Mesenchymal stem cell (in vitro differentiated cells and primary cell): ENCODE results near the gene MVK.

ENCODE experiments used
- DNase-seq: peaks from one replicate; pipeline ENCODE4 v3.0.0-alpha.2; 2013
- H2AFZ ChIP-seq: one replicate; pipeline ENCODE4 v1.6.1; 2013; ENCODE audit warnings: low read depth, mild to moderate bottlenecking, control low read depth, inconsistent platforms, low read length, moderate library complexity
- H2AK5ac ChIP-seq: 2 replicates; pipeline ENCODE4 v1.6.1; 2013; ENCODE audit warnings: low read length, moderate library complexity, mild to moderate bottlenecking, inconsistent platforms; ENCODE audit not compliant: severe bottlenecking
- H2BK120ac ChIP-seq: one replicate; pipeline ENCODE4 v1.6.1; 2013; ENCODE audit warnings: low read depth, mild to moderate bottlenecking, inconsistent platforms, low read length, moderate library complexity
- H2BK12ac ChIP-seq, 2 experiments: one replicate each; pipeline ENCODE4 v1.6.1; 2013; ENCODE audit warnings: inconsistent platforms in 2 of 2, low read length in 2 of 2, mild to moderate bottlenecking in 2 of 2, moderate library complexity in 2 of 2, control low read depth in 1 of 2
- H2BK15ac ChIP-seq: one replicate; pipeline ENCODE4 v1.6.1; 2013; ENCODE audit warnings: mild to moderate bottlenecking, low read depth, inconsistent platforms; ENCODE audit not compliant: poor library complexity, severe bottlenecking
- H2BK5ac ChIP-seq: 2 replicates; pipeline ENCODE4 v1.6.1; 2013; ENCODE audit warnings: low read depth, mild to moderate bottlenecking, low read length, control low read depth, inconsistent platforms; ENCODE audit not compliant: poor library complexity, severe bottlenecking
- H3K14ac ChIP-seq, 2 experiments: one replicate each; pipeline ENCODE4 v1.6.1; 2013; ENCODE audit warnings: inconsistent platforms in 2 of 2, low read length in 2 of 2, control low read depth in 1 of 2, mild to moderate bottlenecking in 1 of 2, moderate library complexity in 1 of 2
- H3K18ac ChIP-seq, 2 experiments: one replicate each; pipeline ENCODE4 v1.6.1; 2013; ENCODE audit warnings: inconsistent platforms in 2 of 2, low read length in 2 of 2, control low read depth in 1 of 2, low read depth in 1 of 2, mild to moderate bottlenecking in 1 of 2
- H3K23ac ChIP-seq, 2 experiments: one replicate each; pipeline ENCODE4 v1.6.1; 2013; ENCODE audit warnings: inconsistent platforms in 2 of 2, low read length in 2 of 2, mild to moderate bottlenecking in 2 of 2, moderate library complexity in 2 of 2, control low read depth in 1 of 2
- H3K27ac ChIP-seq: 2 replicates; pipeline ENCODE4 v1.5.1; 2013; ENCODE audit warnings: mild to moderate bottlenecking, moderate library complexity, low read length, control low read depth, inconsistent platforms; ENCODE audit not compliant: poor library complexity, severe bottlenecking
- H3K27me3 ChIP-seq, 2 experiments: 2 replicates each; pipeline versions ENCODE4 v1.6.1 to v1.7.0; 2013; ENCODE audit warnings: low read length in 2 of 2, mild to moderate bottlenecking in 2 of 2, moderate library complexity in 2 of 2, control low read depth in 1 of 2, inconsistent platforms in 1 of 2; ENCODE audit not compliant: control insufficient read depth in 1 of 2, insufficient read depth in 1 of 2
- H3K36me3 ChIP-seq, 2 experiments: 2 replicates each; pipeline versions ENCODE4 v1.6.1 to v1.7.0; 2013; ENCODE audit warnings: low read length in 2 of 2, control low read depth in 1 of 2, inconsistent platforms in 1 of 2, low read depth in 1 of 2, mild to moderate bottlenecking in 1 of 2; ENCODE audit not compliant: insufficient read depth in 2 of 2, control insufficient read depth in 1 of 2
- H3K4ac ChIP-seq, 2 experiments: one replicate each; pipeline ENCODE4 v1.6.1; 2013; ENCODE audit warnings: inconsistent platforms in 2 of 2, low read length in 2 of 2, mild to moderate bottlenecking in 2 of 2, moderate library complexity in 2 of 2, control low read depth in 1 of 2, low read depth in 1 of 2
- H3K4me1 ChIP-seq: 2 replicates; pipeline ENCODE4 v1.6.1; 2013; ENCODE audit warnings: low read depth, low read length, control low read depth; ENCODE audit not compliant: control insufficient read depth, insufficient read depth
- H3K4me2 ChIP-seq: 2 replicates; pipeline ENCODE4 v1.6.1; 2013; ENCODE audit warnings: low read length, mild to moderate bottlenecking, inconsistent platforms; ENCODE audit not compliant: poor library complexity, severe bottlenecking
- H3K4me3 ChIP-seq, 2 experiments: 2 replicates each; pipeline versions ENCODE4 v1.5.1 to v1.7.0; 2013; ENCODE audit warnings: low read length in 2 of 2, mild to moderate bottlenecking in 2 of 2, control low read depth in 1 of 2, low read depth in 1 of 2; ENCODE audit not compliant: insufficient read depth in 1 of 2
- H3K79me1 ChIP-seq: replicated peaks from 2 replicates; pipeline ENCODE4 v1.6.1; 2013; ENCODE audit warnings: mild to moderate bottlenecking, control low read depth, low read length, inconsistent platforms; ENCODE audit not compliant: poor library complexity, severe bottlenecking
- H3K9ac ChIP-seq: 2 replicates; pipeline ENCODE4 v1.7.0; 2013; ENCODE audit warnings: mild to moderate bottlenecking, low read length, moderate library complexity
- H3K9me3 ChIP-seq: 2 replicates; pipeline ENCODE4 v1.7.0; 2013; ENCODE audit warnings: mild to moderate bottlenecking, low read length; ENCODE audit not compliant: control insufficient read depth
- H4K8ac ChIP-seq: one replicate; pipeline ENCODE4 v1.6.1; 2013; ENCODE audit warnings: inconsistent platforms, mild to moderate bottlenecking, low read length, moderate library complexity
- H4K91ac ChIP-seq: one replicate; pipeline ENCODE4 v1.6.1; 2013; ENCODE audit warnings: mild to moderate bottlenecking, low read length, inconsistent platforms
- WGBS: methylation state at CpG from one replicate; pipeline ENCODE4 v1.1.7; 2013; ENCODE audit warnings: mixed read lengths; 5-methylcytosine and 5-hydroxymethylcytosine counted together

MVK gene

DNA sequence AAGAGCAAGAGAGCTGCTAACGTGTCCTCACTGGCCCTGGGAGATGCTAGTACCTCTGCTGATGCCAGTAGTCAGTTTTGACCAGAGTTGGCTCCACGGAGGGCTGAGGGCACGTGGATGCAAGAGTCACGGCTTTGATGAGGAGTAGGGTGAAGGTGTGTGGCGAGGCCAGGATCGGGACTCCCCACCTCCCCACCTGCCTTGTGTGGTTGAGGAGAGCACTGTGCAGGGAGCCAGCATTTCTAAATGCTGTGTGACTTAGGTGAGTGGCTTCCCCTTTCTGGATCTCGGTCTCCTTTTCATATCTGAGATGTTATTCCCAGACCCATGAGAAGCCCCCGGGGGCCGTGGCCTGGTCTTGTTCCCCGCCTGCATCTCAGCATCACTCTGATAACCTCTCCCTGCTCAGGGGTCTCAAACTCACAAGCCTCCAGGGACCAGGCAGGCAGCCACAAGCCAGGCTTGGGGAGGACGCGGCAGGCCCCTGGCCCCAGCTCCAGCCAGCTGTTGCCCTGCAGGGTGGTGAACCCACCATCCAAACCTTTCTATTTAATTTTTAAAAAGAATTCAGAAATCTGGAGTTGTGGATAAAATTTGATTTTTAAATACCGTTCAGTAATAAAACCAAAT, 32.1 kb downstream of the MVK start:
- no peak overlapping the region for H3K27ac ChIP-seq
- peaks cover 50 to 72% of the 10 kb centered on the region in 2 experiments for H3K27me3 ChIP-seq
- no peak overlapping the region for H3K4ac ChIP-seq
- no peak overlapping the region for H3K4me3 ChIP-seq
- H2BK120ac ChIP-seq, result no peak overlapping the region
- H2AFZ ChIP-seq, result no peak overlapping the region
- H3K9ac ChIP-seq, result no peak overlapping the region
- peaks cover 7% of the 10 kb centered on the region for H3K4me1 ChIP-seq
- no peaks in the 10 kb centered on the region for H3K79me1 ChIP-seq
- no peak overlapping the region for H4K91ac ChIP-seq
- 79% methylated on average over 10 of the region's 13 CpGs for WGBS
- H3K36me3 ChIP-seq, result no peaks in the 10 kb centered on the region
- peak overlapping the region; percentile 67 for H3K4me2 ChIP-seq
- no peak overlapping the region for H2BK5ac ChIP-seq
- H3K14ac ChIP-seq, result no peak overlapping the region
- peak overlapping the region; percentile 20 for H2BK15ac ChIP-seq
- no peak overlapping the region for H2AK5ac ChIP-seq
- H3K23ac ChIP-seq, result no peak overlapping the region
- no peak overlapping the region for H4K8ac ChIP-seq
- DNase-seq, result no peak
- H3K18ac ChIP-seq, result no peak overlapping the region
- no peak overlapping the region for H2BK12ac ChIP-seq
- H3K9me3 ChIP-seq, result peaks cover 6% of the 10 kb centered on the region

DNA sequence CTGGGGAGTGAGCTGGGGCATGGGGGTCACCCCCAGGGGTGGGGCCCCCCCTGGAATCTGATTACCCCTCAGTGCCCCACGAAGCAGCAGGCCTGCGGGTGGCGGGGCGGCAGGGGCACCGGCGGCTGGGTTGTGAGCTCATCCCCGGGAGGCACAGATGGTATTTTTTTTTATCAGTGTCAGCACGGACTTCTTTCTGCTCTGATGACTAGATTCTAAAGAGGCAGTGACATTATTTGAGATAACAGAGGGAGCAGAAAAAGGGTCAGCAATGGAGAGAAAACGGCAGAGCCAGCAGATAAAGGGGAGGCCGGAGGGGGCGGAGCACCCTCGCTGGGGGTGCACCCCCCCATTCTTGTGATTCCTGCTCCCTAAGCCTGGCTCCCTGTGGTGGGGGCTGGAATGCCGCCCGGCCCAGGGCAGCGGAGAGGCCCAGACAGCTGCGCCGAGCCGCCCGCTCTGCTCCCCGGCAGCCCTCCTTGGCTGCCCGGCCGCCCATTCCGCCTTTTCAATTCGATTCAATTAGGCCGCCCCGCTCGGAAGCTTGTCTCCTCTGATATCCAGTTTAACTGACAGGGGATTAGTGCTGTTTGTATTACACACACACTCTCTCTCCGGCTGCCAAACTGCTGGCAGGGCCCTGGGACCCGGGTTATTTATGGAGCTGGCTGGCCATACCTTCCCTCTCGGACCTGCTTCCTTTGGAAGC, 32.9 kb downstream of the MVK start:
- Histone ChIP-seq H3K27me3 (peaks cover 57 to 74% of the 10 kb centered on the region in 2 experiments), H3K14ac (no peak overlapping the region), H2BK120ac (no peak overlapping the region), H2BK12ac (no peak overlapping the region), H2AK5ac (no peak overlapping the region), H3K4me2 (peak overlapping the region; percentile 67), H2BK15ac (no peak overlapping the region), H3K79me1 (no peaks in the 10 kb centered on the region), H4K8ac (no peak overlapping the region), H2AFZ (no peak overlapping the region), H3K18ac (no peak overlapping the region), H3K9ac (no peak overlapping the region), H3K23ac (no peak overlapping the region), H3K4me3 (peak overlapping the region in 1 of 2 experiments; percentile 10), H3K4ac (no peak overlapping the region), H3K36me3 (no peaks in the 10 kb centered on the region), H3K27ac (no peak overlapping the region), H2BK5ac (no peak overlapping the region), H3K4me1 (peaks cover 7% of the 10 kb centered on the region), H4K91ac (no peak overlapping the region), H3K9me3 (peaks cover 6% of the 10 kb centered on the region)
- WGBS, result 40% methylated on average over 30 of the region's 30 CpGs
- DNase-seq, result peak; percentile 11

DNA sequence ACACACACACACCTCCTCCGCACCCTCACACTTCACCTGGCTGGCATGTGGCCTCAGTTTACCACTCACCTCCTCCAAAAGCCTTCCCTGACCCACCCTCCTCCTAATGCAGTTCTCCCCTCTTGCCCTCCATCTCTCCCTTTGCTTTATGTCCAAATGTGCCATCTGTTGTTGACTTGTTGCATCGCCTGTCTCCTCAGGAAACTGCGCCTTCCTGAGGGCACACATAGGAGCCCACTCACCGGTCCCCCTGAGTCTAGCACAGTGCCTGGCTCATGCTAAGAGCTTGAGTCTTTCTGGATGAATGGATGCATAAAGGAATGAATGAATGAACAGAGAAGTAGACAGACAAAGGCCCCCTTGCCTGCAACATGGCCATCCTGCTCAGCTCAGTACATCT, 34.0 kb downstream of the MVK start:
- Histone ChIP-seq H3K4me1 (peaks cover 7% of the 10 kb centered on the region), H4K91ac (no peak overlapping the region), H4K8ac (no peak overlapping the region), H2BK15ac (no peak overlapping the region), H2AFZ (no peak overlapping the region), H2BK120ac (no peak overlapping the region), H3K23ac (no peak overlapping the region), H3K4me3 (no peak overlapping the region), H3K27me3 (peaks cover 63 to 81% of the 10 kb centered on the region in 2 experiments), H3K14ac (no peak overlapping the region), H3K4ac (no peak overlapping the region), H3K79me1 (no peaks in the 10 kb centered on the region), H3K36me3 (no peaks in the 10 kb centered on the region), H3K9ac (no peak overlapping the region), H3K18ac (no peak overlapping the region), H3K4me2 (no peak overlapping the region), H3K27ac (no peak overlapping the region), H2BK12ac (no peak overlapping the region), H2BK5ac (no peak overlapping the region), H2AK5ac (no peak overlapping the region), H3K9me3 (peaks cover 6% of the 10 kb centered on the region)
- WGBS, result 91% methylated on average over 4 of the region's 4 CpGs
- no peak for DNase-seq

DNA sequence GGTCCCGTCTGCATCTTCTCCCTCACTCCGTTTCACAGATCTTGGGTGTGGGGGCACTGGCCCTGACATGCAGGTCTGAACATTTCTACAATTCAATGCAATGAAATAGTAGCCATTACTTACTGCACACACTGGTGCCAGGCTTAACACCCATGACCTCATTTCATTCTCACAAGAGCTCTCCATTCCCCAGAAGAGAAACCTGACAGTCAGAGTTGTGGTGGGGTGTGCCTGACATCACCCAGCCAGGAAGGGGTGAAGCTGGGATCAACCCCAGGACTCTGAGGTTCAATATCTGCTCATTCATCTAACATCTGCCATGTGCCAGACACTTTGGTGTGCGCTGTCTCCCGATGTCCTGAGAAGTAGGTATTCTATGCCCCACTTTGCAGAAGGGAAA, 34.7 kb downstream of the MVK start:
- Histone ChIP-seq H3K23ac (no peak overlapping the region), H4K8ac (no peak overlapping the region), H3K79me1 (no peaks in the 10 kb centered on the region), H3K18ac (no peak overlapping the region), H2BK12ac (no peak overlapping the region), H3K4me1 (peaks cover 7% of the 10 kb centered on the region), H3K9me3 (peaks cover 6% of the 10 kb centered on the region), H3K4me2 (no peak overlapping the region), H4K91ac (no peak overlapping the region), H3K4ac (no peak overlapping the region), H2BK120ac (no peak overlapping the region), H3K36me3 (no peaks in the 10 kb centered on the region), H3K9ac (no peak overlapping the region), H3K27ac (no peak overlapping the region), H3K4me3 (no peak overlapping the region), H3K27me3 (peaks cover 69 to 84% of the 10 kb centered on the region in 2 experiments), H2BK5ac (no peak overlapping the region), H2AK5ac (no peak overlapping the region), H2AFZ (no peak overlapping the region), H2BK15ac (no peak overlapping the region), H3K14ac (no peak overlapping the region)
- WGBS, result 95% methylated on average over 4 of the region's 4 CpGs
- DNase-seq, result no peak
